ENCODE data around the gene BBX.

- TF ChIP-seq SP140L (CRISPR knock-in tag; IDR thresholded peaks at IDR 0.05; ENCODE audit: borderline replicate concordance): no peak
- no peak for TF ChIP-seq SIN3A (IDR thresholded peaks at IDR 0.05; ENCODE audit: borderline replicate concordance, low read depth, low read length)
- TF ChIP-seq CBX1 (IDR thresholded peaks at IDR 0.05; ENCODE audit: low read depth): no peak
- TF ChIP-seq FOXJ3 (CRISPR knock-in tag; IDR thresholded peaks at IDR 0.05; ENCODE audit: borderline replicate concordance): no peak
- no peak for TF ChIP-seq NR3C1 (CRISPR knock-in tag; IDR thresholded peaks at IDR 0.05)
- TF ChIP-seq CHD4 (IDR thresholded peaks at IDR 0.05; ENCODE audit: borderline replicate concordance, low read length): no peak
- no peak for TF ChIP-seq ZNF232 (CRISPR knock-in tag; IDR thresholded peaks at IDR 0.05; ENCODE audit: borderline replicate concordance)
- TF ChIP-seq ZFYVE20 (CRISPR knock-in tag; IDR thresholded peaks at IDR 0.05; ENCODE audit: borderline replicate concordance, low read depth): no peak
- no peak for TF ChIP-seq ZNF816 (CRISPR knock-in tag; IDR thresholded peaks at IDR 0.05; ENCODE audit: borderline replicate concordance)
- TF ChIP-seq ZNF709 (CRISPR knock-in tag; IDR thresholded peaks at IDR 0.05): no peak
These were observed 81.5 kb downstream of the BBX start for GRCh38 chr3:107604057-107604822.
